ENCODE data around the gene PRSS38.

DNA sequence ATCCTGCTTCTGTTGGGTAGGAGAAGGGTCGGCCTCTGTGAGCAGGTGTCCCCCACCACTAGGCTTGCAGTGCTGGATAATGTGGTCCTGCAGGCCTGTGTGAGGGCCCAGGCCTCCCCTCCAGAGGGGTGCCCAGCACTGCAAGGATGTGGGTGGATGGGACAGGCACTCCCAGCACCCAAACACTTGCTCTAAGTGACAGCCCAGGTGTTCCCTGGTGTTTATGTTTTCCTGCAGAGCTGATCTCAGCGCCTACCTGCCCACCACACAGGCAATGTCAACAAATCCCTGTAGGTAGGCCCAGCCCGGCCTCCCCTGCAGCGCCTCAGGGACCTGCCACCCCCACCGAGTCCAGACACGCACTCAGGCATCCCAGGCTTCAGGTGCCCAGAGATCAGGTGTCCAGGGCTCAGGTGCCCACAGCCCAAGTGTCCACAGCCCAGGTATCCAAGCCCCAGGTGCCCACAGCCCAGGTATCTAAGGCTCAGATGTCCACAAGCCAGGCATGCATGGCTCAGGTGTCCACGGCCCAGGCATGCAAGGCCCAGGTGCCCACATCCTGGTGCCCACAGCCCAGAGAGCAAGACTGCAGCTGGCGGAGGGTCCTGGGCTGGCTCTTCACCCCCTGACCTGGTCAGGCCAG is 73.0 kb downstream of the PRSS38 start:
- TF ChIP-seq CTCF (IDR thresholded peaks at IDR 0.05) (no peak), POLR2A (IDR thresholded peaks at IDR 0.05) (no peak), EP300 (IDR thresholded peaks at IDR 0.05) (no peak)

Data from gastroesophageal sphincter (tissue), 3 donors.